GM10248 (cell line): Measurements from ENCODE around the gene PDE6A.

Source experiments
- CTCF ChIA-PET: fragments of 300-600 bp; sonication (Branson Sonifier 250); formaldehyde crosslinking; extraction: SDS; loops from one replicate; lab custom pipeline; 2021; ENCODE audit warnings: antibody characterized with exemption; lab: Yijun Ruan, JAX
- POLR2A ChIA-PET: fragments of 350-650 bp; sonication (Branson Sonifier 250); formaldehyde crosslinking; extraction: SDS; loops from one replicate; lab custom pipeline; 2020; ENCODE audit warnings: antibody characterized with exemption; lab: Yijun Ruan, JAX
- DNase-seq: peaks from one replicate; pipeline ENCODE4 v3.0.0; 2012; ENCODE audit errors: extremely low spot score
- CTCF ChIP-seq: IDR thresholded peaks from 2 replicates; pipeline ENCODE4 v1.5.1; 2012; ENCODE audit warnings: mild to moderate bottlenecking, low read depth; ENCODE audit errors: extremely low read depth, missing control alignments, control extremely low read depth

PDE6A gene

DNA sequence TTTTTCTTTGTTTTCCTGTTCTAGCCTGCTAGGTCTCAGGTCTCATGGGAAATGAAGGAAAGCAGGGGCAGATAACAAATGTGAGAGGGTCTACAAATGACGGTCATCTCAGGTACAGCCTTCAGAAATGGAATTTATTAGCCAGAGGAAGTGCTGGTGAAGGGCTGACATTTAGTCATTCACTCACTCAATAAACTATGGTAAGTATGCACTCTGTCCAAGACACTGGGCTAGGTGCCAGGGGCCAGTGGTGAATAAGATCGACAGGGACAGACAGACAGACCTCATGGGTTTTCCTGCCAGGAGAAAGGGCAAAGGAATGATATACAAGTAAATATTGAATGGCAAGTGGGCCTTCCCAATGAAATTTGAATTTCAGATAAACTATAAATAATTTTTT is 6.3 kb downstream of the PDE6A start:
- CTCF ChIA-PET, result no interaction called here
- no peak for DNase-seq
- no peak for TF ChIP-seq CTCF
- POLR2A ChIA-PET, result no interaction called here

DNA sequence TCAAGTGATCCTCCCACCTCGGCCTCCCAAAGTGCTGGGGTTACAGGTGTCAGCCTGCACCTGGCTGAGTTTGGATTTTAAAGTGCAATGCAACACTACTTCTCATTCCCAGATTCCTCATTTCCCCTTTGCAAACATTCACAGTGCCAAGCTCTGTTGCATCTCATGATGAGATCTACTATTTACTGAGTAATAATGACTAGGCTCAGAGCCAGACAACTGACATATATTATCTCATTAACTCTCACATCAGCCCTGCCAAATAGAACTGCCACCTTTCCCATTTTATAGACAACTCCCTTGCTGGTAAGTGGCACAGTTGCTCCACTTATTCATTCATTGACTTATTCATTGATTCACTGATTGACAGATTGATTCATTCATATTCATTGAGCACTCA is 7.0 kb downstream of the PDE6A start:
- POLR2A ChIA-PET, result no interaction called here
- TF ChIP-seq CTCF, result no peak
- CTCF ChIA-PET, result interaction anchor here (2.9 to 5.3 kb wide), 2 partner anchors 11 to 22 kb away, joined by 10 to 21 read pairs; partner anchors contain the start of gene SLC26A2
- no peak for DNase-seq

- CTCF ChIA-PET, result interaction anchor here (1.0 to 5.3 kb wide), 6 partner anchors 10 to 280 kb away, joined by 3 to 21 read pairs (median 6); partner anchors contain the start of gene SLC26A2
- TF ChIP-seq CTCF, result no peak
- POLR2A ChIA-PET, result no interaction called here
- no peak for DNase-seq
Measured at GRCh38 chr5:149936700-149937091, 7.9 kb downstream of the PDE6A start.

- no peak for TF ChIP-seq CTCF
- POLR2A ChIA-PET, result no interaction called here
- CTCF ChIA-PET, result interaction anchor here (0.6 to 5.3 kb wide), 8 partner anchors 9 to 289 kb away, joined by 3 to 21 read pairs (median 4); partner anchors contain the start of gene SLC26A2
- DNase-seq, result no peak
Measured at GRCh38 chr5:149936044-149936699, 8.4 kb downstream of the PDE6A start.

- ChIA-PET POLR2A (no interaction called here), CTCF (interaction anchor here (1.2 to 5.3 kb wide), 6 partner anchors 8 to 83 kb away, joined by 3 to 21 read pairs (median 5); partner anchors contain the start of gene SLC26A2)
- no peak for DNase-seq
- no peak for TF ChIP-seq CTCF
Measured at GRCh38 chr5:149935431-149935901, 9.1 kb downstream of the PDE6A start.

GRCh38 chr5:149932445-149933350 is 11.9 kb downstream of the PDE6A start:
- TF ChIP-seq CTCF, result no peak
- POLR2A ChIA-PET, result no interaction called here
- CTCF ChIA-PET, result interaction anchor here (5.3 kb wide), 1 partner anchor 27 kb away, joined by 21 read pairs; the partner anchor contains the start of gene SLC26A2
- no peak for DNase-seq
